ENCODE data around the gene LIX1L. TPM values are rescaled to one million over a fixed set of nuclear protein-coding genes. Genes with fewer than 3 reads are reported as not detected.
A peak's percentile ranks its signal among the peaks of the same experiment; 100 is the strongest.

The LIX1L gene
- total and polyA plus RNA-seq, 2 donors = 13.1 to 22.0 TPM

DNA sequence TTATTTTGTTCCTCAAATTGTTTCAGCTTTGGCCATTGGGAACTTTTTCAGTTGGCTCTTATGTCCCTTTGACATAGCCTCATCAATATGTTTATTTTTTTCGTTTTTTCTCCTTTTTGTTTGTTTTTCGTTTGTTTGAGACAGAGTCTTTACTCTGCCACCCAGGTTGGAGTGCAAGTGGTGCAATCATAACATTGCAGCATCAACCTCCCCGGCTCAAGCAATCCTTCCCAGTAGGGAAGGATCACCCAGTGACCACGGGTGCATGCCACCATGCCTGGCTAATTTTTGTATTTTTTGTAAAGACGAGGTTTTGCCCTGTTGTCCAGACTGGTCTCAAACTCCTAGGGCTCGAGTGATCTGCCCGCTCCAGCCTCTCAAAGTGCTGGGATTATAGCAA is 14.8 kb upstream of the LIX1L start:
- 98% methylated on average over 7 of the region's 7 CpGs for WGBS
- H3K9me3 ChIP-seq (ENCODE audit: control insufficient read depth in 2 of 2, insufficient read depth in 1 of 2, low read length in 1 of 2) = no peaks in the 10 kb centered on the region
- H3K27ac ChIP-seq (ENCODE audit: low read depth in 1 of 2, low read length in 1 of 2) = no peak overlapping the region
- no peak overlapping the region for H3K4me3 ChIP-seq (ENCODE audit: low read length in 2 of 2)
- peaks cover 1 to 6% of the 10 kb centered on the region in 2 donors for H3K4me1 ChIP-seq (ENCODE audit: control insufficient read depth in 2 of 2, insufficient read depth in 2 of 2, low read length in 2 of 2)
- DNase-seq (ENCODE audit: low read depth in 6 of 9, low spot score in 9 of 9) = no peak
- H3K27me3 ChIP-seq (ENCODE audit: control insufficient read depth in 2 of 2, insufficient read depth in 1 of 2, low read length in 1 of 2) = no peaks in the 10 kb centered on the region
- H3K36me3 ChIP-seq (ENCODE audit: control insufficient read depth in 2 of 2, insufficient read depth in 2 of 2, low read length in 1 of 2) = peaks cover 0 to under 1% of the 10 kb centered on the region in 2 donors

DNA sequence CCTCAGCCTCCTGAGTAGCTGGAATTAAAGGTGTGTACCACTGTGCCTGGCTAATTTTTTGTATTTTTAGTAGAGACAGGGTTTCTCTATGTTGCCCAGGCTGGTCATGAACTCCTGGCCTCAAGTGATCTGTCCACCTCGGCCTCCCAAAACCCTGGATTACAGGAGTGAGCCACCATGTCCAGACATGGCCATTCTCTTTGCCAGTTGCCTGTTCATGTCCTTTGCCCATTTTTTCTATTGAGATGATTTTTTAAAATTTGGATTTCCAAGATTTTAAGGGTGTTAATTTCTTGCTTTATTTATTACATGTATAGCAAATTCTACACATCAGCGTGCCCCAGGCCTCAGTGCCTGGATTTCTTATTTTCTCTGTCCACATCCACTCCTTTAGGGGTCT is 9.5 kb upstream of the LIX1L start:
- no peak for DNase-seq (ENCODE audit: low read depth in 6 of 9, low spot score in 9 of 9)
- 97% methylated on average over 2 of the region's 2 CpGs for WGBS
- Histone ChIP-seq H3K27me3 (ENCODE audit: control insufficient read depth in 2 of 2, insufficient read depth in 1 of 2, low read length in 1 of 2) (peaks cover 0 to 12% of the 10 kb centered on the region in 2 donors), H3K9me3 (ENCODE audit: control insufficient read depth in 2 of 2, insufficient read depth in 1 of 2, low read length in 1 of 2) (peaks cover 2 to 4% of the 10 kb centered on the region in 2 donors), H3K27ac (ENCODE audit: low read depth in 1 of 2, low read length in 1 of 2) (no peak overlapping the region), H3K4me3 (ENCODE audit: low read length in 2 of 2) (no peak overlapping the region), H3K36me3 (ENCODE audit: control insufficient read depth in 2 of 2, insufficient read depth in 2 of 2, low read length in 1 of 2) (peaks cover 4% of the 10 kb centered on the region in 2 donors), H3K4me1 (ENCODE audit: control insufficient read depth in 2 of 2, insufficient read depth in 2 of 2, low read length in 2 of 2) (peaks cover 11 to 19% of the 10 kb centered on the region in 2 donors)

DNA sequence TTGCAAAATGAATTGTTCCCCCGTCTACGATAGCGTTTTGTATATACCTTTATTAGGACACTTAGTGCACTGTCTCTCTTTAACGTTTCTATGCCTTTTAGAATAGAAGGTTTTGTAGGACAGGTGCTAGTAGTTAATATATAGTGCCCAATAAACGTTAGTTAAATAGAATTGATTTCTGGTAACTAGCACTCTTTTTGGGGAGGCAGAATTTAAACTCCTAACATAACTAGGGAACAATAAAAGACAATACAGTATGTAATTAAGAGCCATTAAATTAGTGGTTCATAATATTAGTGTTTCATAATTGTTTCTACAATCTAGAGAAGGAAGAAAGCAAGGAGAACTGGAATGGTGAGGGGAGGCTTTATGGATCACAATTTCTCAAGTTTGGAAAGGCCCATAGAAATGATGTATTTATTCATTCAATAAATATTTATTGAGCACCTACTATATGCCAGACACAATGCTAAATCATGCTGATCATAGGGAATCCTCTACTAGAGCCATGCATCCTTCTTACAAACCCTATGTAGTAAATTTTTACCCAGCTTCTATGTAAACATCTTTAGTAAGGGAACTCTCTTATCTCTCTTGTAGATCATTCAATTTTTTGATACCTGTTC is 7.4 kb upstream of the LIX1L start:
- no peak for DNase-seq (ENCODE audit: low read depth in 6 of 9, low spot score in 9 of 9)
- H3K36me3 ChIP-seq (ENCODE audit: control insufficient read depth in 2 of 2, insufficient read depth in 2 of 2, low read length in 1 of 2) = peaks cover 4% of the 10 kb centered on the region in 2 donors
- 2% methylated on average over 5 of the region's 5 CpGs for WGBS
- peak overlapping the region; percentile 60 to 74 for H3K27ac ChIP-seq (ENCODE audit: low read depth in 1 of 2, low read length in 1 of 2)
- H3K27me3 ChIP-seq (ENCODE audit: control insufficient read depth in 2 of 2, insufficient read depth in 1 of 2, low read length in 1 of 2) = peaks cover 0 to 32% of the 10 kb centered on the region in 2 donors
- peaks cover 2 to 7% of the 10 kb centered on the region in 2 donors for H3K9me3 ChIP-seq (ENCODE audit: control insufficient read depth in 2 of 2, insufficient read depth in 1 of 2, low read length in 1 of 2)
- H3K4me1 ChIP-seq (ENCODE audit: control insufficient read depth in 2 of 2, insufficient read depth in 2 of 2, low read length in 2 of 2) = peaks cover 14 to 39% of the 10 kb centered on the region in 2 donors
- peak overlapping the region; percentile 69 to 85 for H3K4me3 ChIP-seq (ENCODE audit: low read length in 2 of 2)

DNA sequence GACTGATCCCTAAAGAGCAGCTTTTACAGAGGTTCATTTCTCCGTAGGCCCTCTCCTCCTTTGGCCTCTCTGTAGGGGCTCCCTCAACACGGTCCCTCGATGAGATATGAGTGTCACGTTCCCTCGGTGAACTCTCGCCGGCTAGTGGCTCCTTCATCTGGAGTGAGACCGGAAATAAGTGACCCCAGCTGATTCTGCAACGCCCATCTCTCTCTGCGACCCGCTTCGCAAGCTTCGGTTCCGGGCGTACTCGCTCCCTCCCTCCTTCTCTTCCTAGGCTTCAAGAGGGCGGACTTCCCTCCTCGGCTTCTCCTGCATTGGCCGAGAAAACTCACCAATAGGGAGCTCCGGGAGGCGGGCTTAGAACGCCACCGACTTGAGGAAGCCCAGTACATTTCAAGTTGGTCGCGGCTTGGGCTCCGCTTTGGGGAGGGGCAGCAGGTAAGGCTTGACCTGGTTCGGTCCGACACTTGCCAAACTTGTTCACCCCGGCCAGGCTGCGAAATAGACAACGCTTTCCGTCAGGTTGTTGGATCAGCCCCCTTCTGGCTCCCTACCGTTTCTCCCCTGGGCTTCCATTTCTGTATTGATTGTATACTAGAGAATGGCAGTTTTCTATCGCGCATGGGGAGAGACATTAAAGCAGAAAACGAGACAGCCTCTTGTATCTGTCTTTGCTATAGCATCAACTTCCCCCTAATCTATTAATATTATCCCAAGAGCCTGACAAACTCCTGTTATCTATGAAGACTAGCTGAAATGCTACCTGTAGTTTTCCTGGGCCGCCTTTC is 6.7 kb upstream of the LIX1L start, which contains the start of the genes ANKRD34A and POLR3GL:
Gene ANKRD34A (minus strand): TSS at position 248 of the 791 bp plus-strand sequence. CDS start 2,816 bp downstream, outside the sequence.
Gene POLR3GL (plus strand): TSS at position 363 of the 791 bp plus-strand sequence. CDS start 10,176 bp downstream, outside the sequence.
- Histone ChIP-seq H3K36me3 (ENCODE audit: control insufficient read depth in 2 of 2, insufficient read depth in 2 of 2, low read length in 1 of 2) (peaks cover 4% of the 10 kb centered on the region in 2 donors), H3K9me3 (ENCODE audit: control insufficient read depth in 2 of 2, insufficient read depth in 1 of 2, low read length in 1 of 2) (peaks cover 2 to 7% of the 10 kb centered on the region in 2 donors), H3K4me1 (ENCODE audit: control insufficient read depth in 2 of 2, insufficient read depth in 2 of 2, low read length in 2 of 2) (peaks cover 20 to 46% of the 10 kb centered on the region in 2 donors), H3K27me3 (ENCODE audit: control insufficient read depth in 2 of 2, insufficient read depth in 1 of 2, low read length in 1 of 2) (peaks cover 0 to 39% of the 10 kb centered on the region in 2 donors), H3K27ac (ENCODE audit: low read depth in 1 of 2, low read length in 1 of 2) (peak within 1 kb of the TSS; percentile 74 to 91), H3K4me3 (ENCODE audit: low read length in 2 of 2) (peak within 1 kb of the TSS; percentile 69 to 85)
- under 1% methylated on average over 37 of the region's 37 CpGs for WGBS
- peak in 8 of 9 donors; percentile 86 to 98 (median 92) for DNase-seq (ENCODE audit: low read depth in 6 of 9, low spot score in 9 of 9)

DNA sequence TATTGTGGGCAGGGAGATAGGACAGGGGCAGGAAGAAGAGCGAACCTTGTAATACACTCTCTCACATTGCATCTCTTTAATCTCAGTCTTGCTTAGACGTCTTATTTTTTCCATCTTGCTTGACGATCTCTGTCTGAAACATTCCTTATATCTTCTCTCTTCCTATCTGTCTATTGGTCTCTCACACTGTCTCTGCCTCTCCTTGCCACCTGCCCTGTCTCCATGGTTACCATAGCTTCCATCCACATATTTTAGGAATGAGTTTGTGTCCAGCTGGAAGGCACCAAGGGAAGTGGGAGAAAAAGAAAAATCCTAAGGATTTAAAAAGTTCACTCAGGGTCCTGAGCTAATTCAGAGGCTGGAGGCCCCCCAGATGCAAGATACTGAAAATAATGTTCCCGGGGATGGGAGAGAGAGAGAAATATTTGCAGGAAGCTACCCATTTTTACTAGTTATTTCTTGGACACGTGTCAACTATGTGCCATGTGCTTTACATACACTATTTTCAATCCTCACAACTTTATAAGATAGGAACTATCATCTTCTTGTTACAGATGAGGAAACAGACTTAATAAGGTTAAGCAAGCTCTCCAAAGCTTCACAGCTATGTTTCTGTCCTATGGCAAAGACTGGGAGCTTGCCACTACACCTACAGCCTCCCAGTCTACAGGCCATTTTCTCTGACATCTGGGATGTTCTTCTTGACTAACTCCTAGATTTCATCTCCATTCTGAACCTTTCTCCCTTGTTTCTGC is 5.6 kb upstream of the LIX1L start:
- peak overlapping the region; percentile 69 to 85 for H3K4me3 ChIP-seq (ENCODE audit: low read length in 2 of 2)
- H3K27ac ChIP-seq (ENCODE audit: low read depth in 1 of 2, low read length in 1 of 2) = peak overlapping the region; percentile 74 to 91
- WGBS = 69% methylated on average over 5 of the region's 5 CpGs
- DNase-seq (ENCODE audit: low read depth in 6 of 9, low spot score in 9 of 9) = no peak
- peaks cover 0 to 39% of the 10 kb centered on the region in 2 donors for H3K27me3 ChIP-seq (ENCODE audit: control insufficient read depth in 2 of 2, insufficient read depth in 1 of 2, low read length in 1 of 2)
- peaks cover 2 to 7% of the 10 kb centered on the region in 2 donors for H3K9me3 ChIP-seq (ENCODE audit: control insufficient read depth in 2 of 2, insufficient read depth in 1 of 2, low read length in 1 of 2)
- peaks cover 4% of the 10 kb centered on the region in 2 donors for H3K36me3 ChIP-seq (ENCODE audit: control insufficient read depth in 2 of 2, insufficient read depth in 2 of 2, low read length in 1 of 2)
- peaks cover 20 to 50% of the 10 kb centered on the region in 2 donors for H3K4me1 ChIP-seq (ENCODE audit: control insufficient read depth in 2 of 2, insufficient read depth in 2 of 2, low read length in 2 of 2)

DNA sequence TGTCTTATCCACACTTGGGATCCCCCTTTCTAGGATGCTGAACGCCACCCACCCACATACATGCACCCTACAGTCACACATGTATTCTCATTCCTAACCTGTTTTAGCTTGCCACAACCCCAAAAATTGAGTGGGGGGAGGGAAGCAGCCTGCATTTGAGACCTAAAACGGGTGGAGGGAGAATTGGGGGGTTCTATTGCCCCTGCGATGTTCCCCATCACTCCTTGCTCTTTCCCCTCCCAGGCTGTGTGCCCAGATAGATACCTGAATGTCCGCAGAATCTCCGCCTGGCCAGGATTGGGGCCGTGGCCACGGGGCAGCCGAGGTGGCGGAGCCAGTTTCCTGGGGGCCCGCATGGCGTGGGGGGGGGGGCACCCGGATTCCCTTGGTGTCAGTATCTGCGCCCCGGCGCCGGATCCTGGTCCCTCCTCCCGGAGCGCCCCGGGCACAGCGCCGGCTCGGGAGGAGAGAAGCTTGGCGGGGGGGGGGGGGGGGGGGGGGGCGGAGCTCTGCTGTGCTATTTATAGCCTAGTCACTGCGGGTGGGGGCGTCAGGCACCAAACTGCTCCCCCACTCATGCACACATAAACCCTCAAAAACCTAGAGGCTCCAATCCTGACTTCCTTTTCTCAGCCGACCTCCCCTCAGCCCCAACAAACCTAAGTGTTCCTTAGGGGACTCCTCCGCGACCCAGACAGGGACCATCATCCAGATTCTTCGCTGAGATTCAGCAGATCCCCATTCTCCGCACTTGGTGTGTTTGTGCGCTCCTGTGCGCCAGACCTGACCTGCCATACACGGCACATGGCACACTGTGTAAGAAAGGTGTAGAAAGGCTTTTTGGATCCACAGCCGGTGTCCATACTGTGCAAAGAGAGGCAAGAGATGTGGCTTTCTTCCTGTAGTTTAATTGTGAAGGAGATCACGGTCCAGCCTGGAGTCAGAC is 4.6 kb upstream of the LIX1L start:
- Histone ChIP-seq H3K27me3 (ENCODE audit: control insufficient read depth in 2 of 2, insufficient read depth in 1 of 2, low read length in 1 of 2) (peaks cover 0 to 39% of the 10 kb centered on the region in 2 donors), H3K9me3 (ENCODE audit: control insufficient read depth in 2 of 2, insufficient read depth in 1 of 2, low read length in 1 of 2) (peaks cover under 1 to 7% of the 10 kb centered on the region in 2 donors), H3K36me3 (ENCODE audit: control insufficient read depth in 2 of 2, insufficient read depth in 2 of 2, low read length in 1 of 2) (peaks cover 2 to 3% of the 10 kb centered on the region in 2 donors), H3K4me1 (ENCODE audit: control insufficient read depth in 2 of 2, insufficient read depth in 2 of 2, low read length in 2 of 2) (peaks cover 25 to 53% of the 10 kb centered on the region in 2 donors), H3K4me3 (ENCODE audit: low read length in 2 of 2) (peak overlapping the region; percentile 62 to 64), H3K27ac (ENCODE audit: low read depth in 1 of 2, low read length in 1 of 2) (no peak overlapping the region)
- DNase-seq (ENCODE audit: low read depth in 6 of 9, low spot score in 9 of 9) = peak in 1 of 9 donors; percentile 38
- WGBS = 5% methylated on average over 36 of the region's 36 CpGs

DNA sequence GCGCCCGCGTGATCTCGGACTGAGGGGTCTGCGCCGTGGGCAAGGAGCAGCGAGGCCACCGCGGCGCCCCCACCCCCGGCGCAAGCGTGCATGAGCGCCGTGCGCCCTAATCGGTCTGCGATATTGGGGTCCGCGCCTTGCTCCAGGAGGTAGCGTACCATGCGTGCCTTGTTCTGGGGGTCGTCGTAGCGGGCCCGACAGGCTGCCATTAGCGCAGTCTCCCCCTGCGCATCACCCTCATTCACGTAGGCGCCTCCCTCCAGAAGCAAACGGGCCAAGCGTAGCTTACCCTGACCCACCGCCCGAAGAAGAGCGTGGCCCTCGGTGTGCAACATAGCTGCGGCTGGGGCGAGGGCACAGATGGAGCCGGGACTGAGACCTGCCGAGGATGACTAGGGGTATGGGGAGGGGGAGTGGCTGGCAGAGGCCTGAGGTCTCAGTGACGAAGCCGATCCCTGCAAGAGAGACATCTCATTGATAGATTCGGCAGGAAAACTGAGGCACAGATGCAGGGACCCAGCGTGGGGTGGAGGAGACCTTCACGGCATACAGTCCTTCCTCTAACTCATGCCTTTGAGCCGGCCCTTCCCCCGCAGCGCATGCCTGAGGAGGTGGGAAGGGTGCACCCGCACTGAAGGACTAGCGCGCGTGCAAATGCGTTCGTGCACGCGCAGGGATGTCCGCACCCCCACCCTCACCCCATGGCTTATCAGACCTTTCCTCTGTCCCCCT is 3.8 kb upstream of the LIX1L start:
- H3K9me3 ChIP-seq (ENCODE audit: control insufficient read depth in 2 of 2, insufficient read depth in 1 of 2, low read length in 1 of 2) = peaks cover 0 to 3% of the 10 kb centered on the region in 2 donors
- no peak overlapping the region for H3K27ac ChIP-seq (ENCODE audit: low read depth in 1 of 2, low read length in 1 of 2)
- H3K27me3 ChIP-seq (ENCODE audit: control insufficient read depth in 2 of 2, insufficient read depth in 1 of 2, low read length in 1 of 2) = peaks cover 0 to 39% of the 10 kb centered on the region in 2 donors
- peak in 2 of 9 donors; percentile 31 to 54 for DNase-seq (ENCODE audit: low read depth in 6 of 9, low spot score in 9 of 9)
- peaks cover 29 to 54% of the 10 kb centered on the region in 2 donors for H3K4me1 ChIP-seq (ENCODE audit: control insufficient read depth in 2 of 2, insufficient read depth in 2 of 2, low read length in 2 of 2)
- H3K4me3 ChIP-seq (ENCODE audit: low read length in 2 of 2) = peak overlapping the region; percentile 62 to 64
- H3K36me3 ChIP-seq (ENCODE audit: control insufficient read depth in 2 of 2, insufficient read depth in 2 of 2, low read length in 1 of 2) = no peaks in the 10 kb centered on the region
- WGBS = 1% methylated on average over 57 of the region's 57 CpGs

All from thymus (tissue), 11 donors.